ENCODE results near the gene LMCD1.
"Not testable (repeated sequence)": the region's sequence is repeated elsewhere in the genome, so short reads cannot be mapped to it uniquely, and the experiment has no call there.

Gene LMCD1

GRCh38 chr3:8578282-8578681, 76.7 kb downstream of the LMCD1 start:
- DNase-seq (ENCODE audit: extremely low read depth, low read depth), result no peak
- TF ChIP-seq CTCF (IDR thresholded peaks at IDR 0.05; ENCODE audit: low read depth, low read length), result no peak

GRCh38 chr3:8579096-8579495, 77.5 kb downstream of the LMCD1 start:
- DNase-seq (ENCODE audit: extremely low read depth, low read depth), result no peak
- no peak for TF ChIP-seq CTCF (IDR thresholded peaks at IDR 0.05; ENCODE audit: low read depth, low read length)

- DNase-seq (ENCODE audit: extremely low read depth, low read depth), result no peak
- TF ChIP-seq CTCF (IDR thresholded peaks at IDR 0.05; ENCODE audit: low read depth, low read length), result no peak
Observed at GRCh38 chr3:8579943-8580342, 78.3 kb downstream of the LMCD1 start.

DNA sequence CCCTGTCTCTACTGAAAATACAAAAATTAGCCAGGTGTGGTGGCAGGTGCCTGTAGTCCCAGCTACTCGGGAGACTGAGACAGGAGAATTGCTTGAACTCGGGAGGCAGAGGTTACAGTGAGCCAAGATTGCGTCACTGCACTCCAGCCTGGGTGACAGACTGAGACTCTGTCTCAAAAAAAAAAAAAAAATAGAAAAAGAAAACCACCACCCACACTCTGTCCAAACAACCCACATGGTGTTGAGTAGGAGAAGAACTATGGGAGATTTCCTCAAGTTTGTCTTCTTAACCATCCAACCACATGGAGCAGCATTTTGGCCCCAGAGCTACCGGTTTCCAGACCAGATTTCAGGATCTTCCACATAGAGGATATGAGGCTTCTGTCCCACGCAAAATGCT, 78.8 kb downstream of the LMCD1 start:
- not testable (repeated sequence) for DNase-seq (ENCODE audit: extremely low read depth, low read depth)

- no peak for DNase-seq (ENCODE audit: extremely low read depth, low read depth)
- TF ChIP-seq CTCF (IDR thresholded peaks at IDR 0.05; ENCODE audit: low read depth, low read length), result no peak
Observed at GRCh38 chr3:8581373-8581772, 79.8 kb downstream of the LMCD1 start.

DNA sequence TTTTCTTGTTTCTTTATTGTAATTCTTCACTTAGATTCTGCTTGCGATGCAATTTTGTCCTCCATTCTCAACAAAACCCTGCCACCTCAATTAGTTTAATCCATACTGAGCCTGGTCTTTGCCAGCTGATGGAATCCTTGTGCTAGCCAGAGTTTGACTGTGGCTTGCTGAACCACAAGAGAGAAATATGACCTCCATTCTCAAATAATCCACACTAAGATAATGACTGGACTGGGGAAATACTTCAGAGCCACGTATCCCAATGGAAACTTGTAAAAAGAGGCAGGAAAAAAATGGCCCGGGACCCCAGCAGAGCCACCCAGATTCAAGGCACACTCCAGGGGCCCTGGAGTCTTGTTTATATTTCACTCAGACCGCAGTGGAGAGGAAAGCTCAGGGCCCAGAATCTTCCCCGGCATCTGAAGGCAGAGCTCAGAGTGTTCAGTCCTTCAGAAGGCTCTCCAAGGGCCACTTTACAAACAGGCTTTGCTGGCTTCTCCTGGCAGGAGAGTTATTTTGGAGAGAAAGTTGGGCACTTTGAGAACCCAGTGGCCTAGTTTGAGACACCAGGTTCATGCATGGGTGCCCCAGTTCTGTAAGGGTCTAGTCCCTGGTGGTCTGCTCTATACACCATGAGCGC, 80.3 kb downstream of the LMCD1 start:
- no peak for TF ChIP-seq CTCF (IDR thresholded peaks at IDR 0.05; ENCODE audit: low read depth, low read length)
- no peak for DNase-seq (ENCODE audit: extremely low read depth, low read depth)

DNA sequence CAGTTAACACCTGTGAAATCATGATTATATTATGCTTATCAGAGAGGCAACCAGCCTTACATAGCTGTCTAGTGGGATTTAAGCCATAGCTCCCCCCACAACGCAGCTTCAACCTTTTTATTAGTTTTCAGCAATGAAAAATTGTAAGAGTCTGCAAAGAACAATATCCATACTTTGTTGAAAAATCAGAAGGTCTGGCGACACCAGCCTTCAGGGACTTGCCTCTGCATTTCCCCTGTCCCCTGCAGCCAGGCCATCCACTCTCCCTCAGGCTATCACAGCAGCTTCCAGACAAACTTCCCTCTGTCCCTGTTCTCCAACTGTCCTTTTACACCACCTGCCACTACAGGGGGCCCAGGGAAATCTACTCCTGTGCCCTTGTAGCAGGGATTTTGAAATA, 83.0 kb downstream of the LMCD1 start:
- no peak for TF ChIP-seq CTCF (IDR thresholded peaks at IDR 0.05; ENCODE audit: low read depth, low read length)
- DNase-seq (ENCODE audit: extremely low read depth, low read depth), result no peak

GRCh38 chr3:8589880-8590556, 88.4 kb downstream of the LMCD1 start:
- no peak for DNase-seq (ENCODE audit: extremely low read depth, low read depth)
- no peak for TF ChIP-seq CTCF (IDR thresholded peaks at IDR 0.05; ENCODE audit: low read depth, low read length)

Measured in AG09319 (cell line).